Effector memory CD4-positive, alpha-beta T cell (primary cell): Measurements from ENCODE around the gene HSDL1.
A peak's percentile ranks its signal among the peaks of the same experiment; 100 is the strongest.

ENCODE experiments used
- DNase-seq, 3 donors: peaks; one replicate each; pipeline ENCODE4 v3.0.0-alpha.2; 2020
- H3K27ac ChIP-seq: 2 replicates; pipeline ENCODE4 v1.7.0; 2013; ENCODE audit warnings: mild to moderate bottlenecking, low read length, moderate library complexity; ENCODE audit not compliant: insufficient read depth, poor library complexity, severe bottlenecking
- H3K27me3 ChIP-seq: replicated peaks from 2 replicates; pipeline ENCODE4 v1.7.0; 2013; ENCODE audit warnings: mild to moderate bottlenecking, low read length; ENCODE audit not compliant: insufficient read depth, control insufficient read depth, poor library complexity, severe bottlenecking
- H3K36me3 ChIP-seq: 2 replicates; pipeline ENCODE4 v1.7.0; 2013; ENCODE audit warnings: mild to moderate bottlenecking, low read length, moderate library complexity; ENCODE audit not compliant: control insufficient read depth, insufficient read depth
- H3K4me1 ChIP-seq: 2 replicates; pipeline ENCODE4 v1.7.0; 2013; ENCODE audit warnings: low read length, mild to moderate bottlenecking; ENCODE audit not compliant: control insufficient read depth, insufficient read depth, poor library complexity, severe bottlenecking
- H3K4me3 ChIP-seq: 2 replicates; pipeline ENCODE4 v1.7.0; 2013; ENCODE audit warnings: low read length, low read depth, mild to moderate bottlenecking; ENCODE audit not compliant: insufficient read depth, poor library complexity, severe bottlenecking
- H3K9me3 ChIP-seq: 2 replicates; pipeline ENCODE4 v1.7.0; 2013; ENCODE audit warnings: mild to moderate bottlenecking, low read length, moderate library complexity; ENCODE audit not compliant: control insufficient read depth

The HSDL1 gene

DNA sequence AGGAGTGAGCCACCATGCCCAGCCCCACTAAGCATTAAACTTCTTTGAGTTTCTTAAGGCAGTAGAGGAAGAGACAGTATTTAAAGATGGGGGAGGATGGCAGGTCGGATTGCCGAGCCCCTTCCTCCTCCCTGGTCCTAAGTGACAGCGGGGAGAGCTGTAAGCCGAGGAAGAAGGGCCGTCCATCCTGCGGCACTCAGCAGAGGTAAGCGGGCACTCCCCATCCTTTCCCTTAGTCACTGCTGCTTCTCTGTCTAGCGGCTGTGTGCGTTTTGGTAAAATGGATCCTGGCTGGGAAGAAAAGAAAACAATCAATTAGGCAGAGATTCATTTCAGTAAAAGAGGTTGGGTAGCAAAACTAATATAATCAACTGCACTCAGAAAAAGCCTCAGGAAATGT lies 14.0 kb upstream of the HSDL1 start:
- DNase-seq = no peak
- Histone ChIP-seq H3K27me3 (no peaks in the 10 kb centered on the region), H3K4me3 (no peak overlapping the region), H3K4me1 (no peaks in the 10 kb centered on the region), H3K27ac (no peak overlapping the region), H3K36me3 (no peaks in the 10 kb centered on the region), H3K9me3 (no peaks in the 10 kb centered on the region)

DNA sequence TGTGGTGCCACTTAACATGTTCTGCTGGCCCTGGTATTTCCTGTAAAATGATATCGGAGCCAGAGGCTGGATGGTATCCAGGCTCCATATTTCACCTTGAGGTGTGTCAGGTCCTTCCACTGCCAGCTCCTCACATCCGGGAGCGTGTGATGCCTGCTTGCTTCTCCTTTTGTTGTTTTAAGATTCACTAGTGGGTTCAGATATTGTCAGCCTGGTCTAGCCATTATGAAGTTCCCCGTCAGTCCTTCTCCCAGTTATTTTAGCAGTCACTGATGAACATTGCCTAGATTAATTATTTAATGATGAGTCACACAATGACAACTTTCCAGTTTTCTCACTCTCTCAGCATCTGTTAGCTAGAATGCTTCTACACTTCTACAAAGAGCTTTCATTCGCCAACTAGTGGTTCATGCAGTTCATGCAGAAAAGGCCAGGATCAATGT lies 11.4 kb upstream of the HSDL1 start:
- H3K27me3 ChIP-seq = no peaks in the 10 kb centered on the region
- H3K36me3 ChIP-seq = no peaks in the 10 kb centered on the region
- no peak for DNase-seq
- no peaks in the 10 kb centered on the region for H3K9me3 ChIP-seq
- H3K4me3 ChIP-seq = no peak overlapping the region
- no peaks in the 10 kb centered on the region for H3K4me1 ChIP-seq
- no peak overlapping the region for H3K27ac ChIP-seq

DNA sequence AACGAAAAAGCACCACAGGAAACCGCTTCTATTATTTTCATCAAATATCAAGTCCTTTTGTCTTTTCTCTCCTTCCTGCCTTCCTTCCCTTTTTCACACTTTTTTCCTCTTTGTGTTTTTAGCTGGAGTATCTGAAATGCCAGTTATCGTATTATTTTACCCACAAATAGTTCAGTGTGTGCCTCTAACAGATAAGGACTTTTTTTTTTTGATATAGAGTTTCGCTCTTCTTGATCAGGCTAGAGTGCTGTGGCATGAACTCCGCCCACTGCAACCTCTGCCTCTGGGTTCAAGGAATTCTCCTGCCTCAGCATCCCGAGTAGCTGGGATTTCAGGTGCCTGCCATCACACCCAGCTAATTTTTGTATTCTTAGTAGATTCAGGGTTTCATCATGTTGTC lies 10.8 kb upstream of the HSDL1 start:
- H3K27me3 ChIP-seq = no peaks in the 10 kb centered on the region
- H3K9me3 ChIP-seq = no peaks in the 10 kb centered on the region
- no peak overlapping the region for H3K4me3 ChIP-seq
- no peak overlapping the region for H3K27ac ChIP-seq
- DNase-seq = no peak
- no peaks in the 10 kb centered on the region for H3K36me3 ChIP-seq
- H3K4me1 ChIP-seq = no peaks in the 10 kb centered on the region

GRCh38 chr16:84155226-84155625 lies 10.2 kb upstream of the HSDL1 start:
- H3K9me3 ChIP-seq = no peaks in the 10 kb centered on the region
- DNase-seq = no peak
- H3K4me3 ChIP-seq = no peak overlapping the region
- H3K27me3 ChIP-seq = no peaks in the 10 kb centered on the region
- no peaks in the 10 kb centered on the region for H3K4me1 ChIP-seq
- H3K36me3 ChIP-seq = no peaks in the 10 kb centered on the region
- no peak overlapping the region for H3K27ac ChIP-seq

GRCh38 chr16:84153660-84154214 lies 8.8 kb upstream of the HSDL1 start:
- H3K4me3 ChIP-seq = no peak overlapping the region
- H3K4me1 ChIP-seq = no peaks in the 10 kb centered on the region
- H3K27ac ChIP-seq = no peak overlapping the region
- H3K27me3 ChIP-seq = no peaks in the 10 kb centered on the region
- H3K9me3 ChIP-seq = no peaks in the 10 kb centered on the region
- no peaks in the 10 kb centered on the region for H3K36me3 ChIP-seq
- no peak for DNase-seq

- DNase-seq = no peak
- Histone ChIP-seq H3K36me3 (no peaks in the 10 kb centered on the region), H3K4me3 (no peak overlapping the region), H3K9me3 (no peaks in the 10 kb centered on the region), H3K27me3 (peaks cover 5% of the 10 kb centered on the region), H3K4me1 (no peaks in the 10 kb centered on the region), H3K27ac (no peak overlapping the region)
These were observed 5.9 kb upstream of the HSDL1 start for GRCh38 chr16:84150926-84151325.

DNA sequence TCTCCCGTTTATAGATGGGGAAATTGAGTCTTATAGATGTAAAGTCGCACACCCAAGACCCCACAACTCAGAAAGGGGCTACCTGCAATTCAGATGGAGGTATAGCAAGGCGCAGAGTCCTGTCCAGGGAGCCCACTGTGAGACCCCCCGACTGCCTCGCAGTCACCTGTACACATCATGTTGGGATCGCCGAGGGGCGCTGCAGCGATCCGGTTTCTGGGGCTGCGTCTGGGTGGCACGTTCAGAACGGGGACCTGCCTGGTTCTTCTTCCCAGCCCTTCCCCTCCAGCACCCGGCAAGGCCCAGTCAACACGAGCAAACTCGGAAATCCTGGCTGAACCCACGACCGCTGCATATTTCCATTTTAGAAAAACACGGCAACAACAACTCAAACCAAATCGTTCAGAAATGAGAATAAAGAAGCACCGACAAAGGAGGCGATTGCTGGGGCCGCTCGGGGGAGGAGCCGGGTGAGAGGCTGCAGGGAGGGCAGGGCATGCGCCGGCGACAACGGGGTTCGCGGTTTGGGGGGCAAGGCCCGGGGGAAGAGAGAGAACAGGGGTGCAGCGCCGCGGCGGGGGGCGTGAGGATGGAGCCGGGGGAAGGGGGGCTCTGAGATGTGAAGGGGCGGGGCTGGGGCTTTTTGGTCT lies 643 bp downstream of the HSDL1 start:
- H3K4me3 ChIP-seq = peak overlapping the region; percentile 95
- DNase-seq = peak; percentile 25 to 36 (median 32)
- no peaks in the 10 kb centered on the region for H3K9me3 ChIP-seq
- peaks cover 5% of the 10 kb centered on the region for H3K27me3 ChIP-seq
- peak overlapping the region; percentile 74 for H3K27ac ChIP-seq
- no peaks in the 10 kb centered on the region for H3K36me3 ChIP-seq
- H3K4me1 ChIP-seq = peaks cover 8% of the 10 kb centered on the region

DNA sequence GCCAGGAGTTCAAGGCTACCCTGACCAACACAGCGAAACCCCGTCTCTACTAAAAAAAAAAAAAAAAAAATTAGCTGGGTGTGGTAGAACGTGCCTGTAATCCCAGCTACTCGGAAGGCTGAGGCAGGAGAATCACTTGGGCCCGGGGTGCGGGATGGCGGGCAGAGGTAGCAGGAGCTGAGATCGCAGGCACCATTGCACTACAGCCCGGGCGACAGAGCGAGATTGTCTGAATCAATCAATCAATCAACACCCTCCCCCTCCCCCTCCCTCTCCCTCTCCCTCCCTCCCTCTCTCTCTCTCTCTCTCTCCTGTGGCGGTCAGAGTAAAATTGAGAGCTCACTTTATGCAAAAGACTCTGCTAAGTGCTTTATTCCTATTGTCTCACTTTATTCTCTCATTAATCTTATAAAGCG lies 1.2 kb downstream of the HSDL1 start:
- H3K27me3 ChIP-seq = peaks cover 5% of the 10 kb centered on the region
- H3K9me3 ChIP-seq = no peaks in the 10 kb centered on the region
- no peaks in the 10 kb centered on the region for H3K36me3 ChIP-seq
- H3K27ac ChIP-seq = no peak overlapping the region
- H3K4me3 ChIP-seq = peak overlapping the region; percentile 95
- peaks cover 8% of the 10 kb centered on the region for H3K4me1 ChIP-seq
- no peak for DNase-seq

GRCh38 chr16:84143081-84143480 lies 1.9 kb downstream of the HSDL1 start:
- H3K27me3 ChIP-seq = peaks cover 5% of the 10 kb centered on the region
- H3K4me1 ChIP-seq = peaks cover 8% of the 10 kb centered on the region
- no peak overlapping the region for H3K4me3 ChIP-seq
- H3K36me3 ChIP-seq = no peaks in the 10 kb centered on the region
- DNase-seq = no peak
- H3K27ac ChIP-seq = no peak overlapping the region
- no peaks in the 10 kb centered on the region for H3K9me3 ChIP-seq

- Histone ChIP-seq H3K27ac (no peak overlapping the region), H3K9me3 (no peaks in the 10 kb centered on the region), H3K4me3 (no peak overlapping the region), H3K4me1 (peaks cover 8% of the 10 kb centered on the region), H3K36me3 (no peaks in the 10 kb centered on the region), H3K27me3 (no peaks in the 10 kb centered on the region)
- DNase-seq = no peak
These were observed 3.8 kb downstream of the HSDL1 start for GRCh38 chr16:84141143-84141670.
